ENCODE data around the gene FOXO3.

- TF ChIP-seq, protein P1, sequence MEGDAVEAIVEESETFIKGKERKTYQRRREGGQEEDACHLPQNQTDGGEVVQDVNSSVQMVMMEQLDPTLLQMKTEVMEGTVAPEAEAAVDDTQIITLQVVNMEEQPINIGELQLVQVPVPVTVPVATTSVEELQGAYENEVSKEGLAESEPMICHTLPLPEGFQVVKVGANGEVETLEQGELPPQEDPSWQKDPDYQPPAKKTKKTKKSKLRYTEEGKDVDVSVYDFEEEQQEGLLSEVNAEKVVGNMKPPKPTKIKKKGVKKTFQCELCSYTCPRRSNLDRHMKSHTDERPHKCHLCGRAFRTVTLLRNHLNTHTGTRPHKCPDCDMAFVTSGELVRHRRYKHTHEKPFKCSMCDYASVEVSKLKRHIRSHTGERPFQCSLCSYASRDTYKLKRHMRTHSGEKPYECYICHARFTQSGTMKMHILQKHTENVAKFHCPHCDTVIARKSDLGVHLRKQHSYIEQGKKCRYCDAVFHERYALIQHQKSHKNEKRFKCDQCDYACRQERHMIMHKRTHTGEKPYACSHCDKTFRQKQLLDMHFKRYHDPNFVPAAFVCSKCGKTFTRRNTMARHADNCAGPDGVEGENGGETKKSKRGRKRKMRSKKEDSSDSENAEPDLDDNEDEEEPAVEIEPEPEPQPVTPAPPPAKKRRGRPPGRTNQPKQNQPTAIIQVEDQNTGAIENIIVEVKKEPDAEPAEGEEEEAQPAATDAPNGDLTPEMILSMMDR (conservative IDR thresholded peaks at IDR 0.05 in 1 of 2, IDR thresholded peaks at IDR 0.05 in 1 of 2; ENCODE audit: low read depth in 1 of 2, low read length in 2 of 2): no peak
- TF ChIP-seq EZH2 (IDR thresholded peaks at IDR 0.05; ENCODE audit: low read length, missing control alignments): no peak
Measured at GRCh38 chr6:108559884-108560462, 744 bp upstream of the FOXO3 start.
